Muscle of leg (tissue), 16 donors: ENCODE measurements around the gene NDUFV2. TPM values are rescaled to one million over a fixed set of nuclear protein-coding genes. Genes with fewer than 3 reads are reported as not detected.

Experiments used
- DNase-seq: peaks from one replicate; pipeline ENCODE4 v3.0.0; 2013
- H3K27ac ChIP-seq: one replicate; pipeline ENCODE4 v1.5.1; 2013; ENCODE audit warnings: mild to moderate bottlenecking, low read length, control low read depth
- H3K27me3 ChIP-seq: one replicate; pipeline ENCODE4 v1.6.1; 2013; ENCODE audit warnings: low read length; ENCODE audit not compliant: control insufficient read depth, insufficient read depth
- H3K36me3 ChIP-seq: one replicate; pipeline ENCODE4 v1.6.1; 2013; ENCODE audit warnings: low read length; ENCODE audit not compliant: control insufficient read depth, insufficient read depth
- H3K4me1 ChIP-seq: one replicate; pipeline ENCODE4 v1.6.1; 2013; ENCODE audit warnings: low read length; ENCODE audit not compliant: control insufficient read depth, insufficient read depth
- H3K4me3 ChIP-seq: one replicate; pipeline ENCODE4 v1.5.1; 2013; ENCODE audit warnings: low read length, control low read depth
- H3K9me3 ChIP-seq: replicated peaks from 2 replicates; pipeline ENCODE4 v1.6.1; 2013; ENCODE audit warnings: low read depth, low read length; ENCODE audit not compliant: control insufficient read depth
- WGBS: methylation state at CpG from one replicate; pipeline ENCODE4 v1.1.5; 2013; ENCODE audit warnings: missing lambda C conversion rate; ENCODE audit not compliant: insufficient coverage; 5-methylcytosine and 5-hydroxymethylcytosine counted together
- long read RNA-seq, 11 donors: transcript quantifications; one replicate each; lab custom pipeline, GENCODE V29; 2026
- polyA plus RNA-seq, 8 donors: library from polyadenylated mRNA; unstranded; fragments of 120-200 nt; gene quantifications; one replicate each; pipeline versions ENCODE4 v1.2.1 to v1.2.3, GENCODE V29; 2013; ENCODE audit warnings: inconsistent platforms in 1 of 8, low replicate concordance in 1 of 8; ENCODE audit not compliant: insufficient read length in 8 of 8, insufficient read depth in 1 of 8
- total RNA-seq: library from RNA; stranded (reverse); fragments of 120-200 nt; gene quantifications from one replicate; pipeline ENCODE4 v1.2.4, GENCODE V29; 2013

The NDUFV2 gene
- total RNA-seq (155 TPM), polyA plus RNA-seq (100 to 1,000 TPM in 2 of 8 donors, 10 to 100 TPM in 6; 68.5 to 131 (median 91.7) TPM)
- long read RNA-seq, donor 1, transcript NDUFV2-201 (8 exons, 930 nt), result major isoform, 29 of 29 reads
- long read RNA-seq, donor 1, partial matches to known transcripts, result 0 of 29 reads
- long read RNA-seq, donor 1, other reads (novel, unspliced or antisense), result 0 of 29 reads
- long read RNA-seq, donor 2, transcript NDUFV2-201 (8 exons, 930 nt), result major isoform, 7 of 7 reads
- long read RNA-seq, donor 2, partial matches to known transcripts, result 0 of 7 reads
- long read RNA-seq, donor 2, other reads (novel, unspliced or antisense), result 0 of 7 reads
- long read RNA-seq, donor 3, transcript NDUFV2-201 (8 exons, 930 nt), result major isoform, 79 of 79 reads
- long read RNA-seq, donor 3, partial matches to known transcripts, result 0 of 79 reads
- long read RNA-seq, donor 3, other reads (novel, unspliced or antisense), result 0 of 79 reads
- long read RNA-seq, donor 4, transcript NDUFV2-201 (8 exons, 930 nt), result major isoform, 47 of 47 reads
- long read RNA-seq, donor 4, partial matches to known transcripts, result 0 of 47 reads
- long read RNA-seq, donor 4, other reads (novel, unspliced or antisense), result 0 of 47 reads
- long read RNA-seq, donor 5, transcript NDUFV2-201 (8 exons, 930 nt), result major isoform, 152 of 158 reads
- long read RNA-seq, donor 5, partial matches to known transcripts, result 0 of 158 reads
- long read RNA-seq, donor 5, other reads (novel, unspliced or antisense), result 5 of 158 reads
- long read RNA-seq, donor 6, transcript NDUFV2-201 (8 exons, 930 nt), result major isoform, 148 of 154 reads
- long read RNA-seq, donor 6, partial matches to known transcripts, result 6 of 154 reads
- long read RNA-seq, donor 6, other reads (novel, unspliced or antisense), result 0 of 154 reads
- long read RNA-seq, donor 7, transcript NDUFV2-201 (8 exons, 930 nt), result major isoform, 98 of 117 reads
- long read RNA-seq, donor 7, partial matches to known transcripts, result 13 of 117 reads
- long read RNA-seq, donor 7, other reads (novel, unspliced or antisense), result 5 of 117 reads
- long read RNA-seq, donor 8, transcript NDUFV2-201 (8 exons, 930 nt), result major isoform, 61 of 63 reads
- long read RNA-seq, donor 8, partial matches to known transcripts, result 0 of 63 reads
- long read RNA-seq, donor 8, other reads (novel, unspliced or antisense), result 0 of 63 reads
- long read RNA-seq, donor 9, transcript NDUFV2-201 (8 exons, 930 nt), result major isoform, 59 of 76 reads
- long read RNA-seq, donor 9, partial matches to known transcripts, result 14 of 76 reads
- long read RNA-seq, donor 9, other reads (novel, unspliced or antisense), result 0 of 76 reads
- long read RNA-seq, donor 10, transcript NDUFV2-201 (8 exons, 930 nt), result major isoform, 77 of 103 reads
- long read RNA-seq, donor 10, partial matches to known transcripts, result 17 of 103 reads
- long read RNA-seq, donor 10, other reads (novel, unspliced or antisense), result 6 of 103 reads
- long read RNA-seq, donor 11, transcript NDUFV2-201 (8 exons, 930 nt), result major isoform, 52 of 52 reads
- long read RNA-seq, donor 11, partial matches to known transcripts, result 0 of 52 reads
- long read RNA-seq, donor 11, other reads (novel, unspliced or antisense), result 0 of 52 reads

DNA sequence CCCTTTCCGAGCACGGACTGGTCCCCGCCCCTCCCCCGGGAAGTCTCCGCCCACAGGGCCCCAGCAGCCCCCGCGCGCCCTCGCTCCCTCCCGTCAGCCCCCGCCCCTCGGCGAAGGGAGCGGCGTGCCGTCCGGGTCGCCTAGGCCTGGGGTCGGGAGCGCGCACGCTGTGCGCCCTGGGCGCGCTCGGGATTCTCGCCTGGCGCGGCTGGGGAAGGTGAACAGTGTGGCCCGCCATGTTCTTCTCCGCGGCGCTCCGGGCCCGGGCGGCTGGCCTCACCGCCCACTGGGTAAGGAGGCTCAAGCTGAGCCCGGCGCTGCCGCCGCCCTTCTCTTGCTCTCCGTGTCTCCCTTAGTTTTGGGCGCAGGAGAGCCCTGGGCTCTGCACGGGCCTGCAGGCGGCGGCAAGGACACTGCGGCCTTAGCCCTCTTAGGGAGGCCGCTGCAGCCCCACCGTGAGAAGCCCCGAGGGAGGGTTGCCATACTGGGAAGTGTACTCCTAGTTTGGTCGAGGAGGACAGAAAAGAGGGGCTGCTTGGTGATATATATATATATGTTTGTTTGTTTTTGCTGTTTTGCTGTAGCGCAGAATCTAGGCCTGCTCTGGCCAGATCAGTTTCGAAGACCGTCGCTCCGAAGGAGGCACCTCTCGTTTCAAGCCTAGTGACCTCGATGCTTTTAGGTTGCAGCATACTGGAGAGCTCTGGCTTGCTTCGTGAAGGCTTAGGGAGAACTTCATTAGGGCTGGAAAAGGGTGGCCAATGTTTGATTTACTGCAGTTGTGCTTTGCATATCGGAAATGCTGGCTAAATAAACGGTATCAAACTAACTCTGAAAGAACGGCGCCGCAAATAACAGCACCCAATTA lies at the start of gene NDUFV2:
Gene NDUFV2 (plus strand): TSS at position 192 of the 868 bp plus-strand sequence. CDS start 45 bp downstream, at position 237.
- peak within 1 kb of the TSS; percentile 97 for H3K27ac ChIP-seq
- peaks cover 13% of the 10 kb centered on the region for H3K4me1 ChIP-seq
- H3K36me3 ChIP-seq, result peaks cover 2% of the 10 kb centered on the region
- DNase-seq, result peak; percentile 99
- peak within 1 kb of the TSS; percentile 81 for H3K4me3 ChIP-seq
- H3K9me3 ChIP-seq, result no peaks in the 10 kb centered on the region
- WGBS, result 0% methylated on average over 52 of the region's 64 CpGs
- no peaks in the 10 kb centered on the region for H3K27me3 ChIP-seq

DNA sequence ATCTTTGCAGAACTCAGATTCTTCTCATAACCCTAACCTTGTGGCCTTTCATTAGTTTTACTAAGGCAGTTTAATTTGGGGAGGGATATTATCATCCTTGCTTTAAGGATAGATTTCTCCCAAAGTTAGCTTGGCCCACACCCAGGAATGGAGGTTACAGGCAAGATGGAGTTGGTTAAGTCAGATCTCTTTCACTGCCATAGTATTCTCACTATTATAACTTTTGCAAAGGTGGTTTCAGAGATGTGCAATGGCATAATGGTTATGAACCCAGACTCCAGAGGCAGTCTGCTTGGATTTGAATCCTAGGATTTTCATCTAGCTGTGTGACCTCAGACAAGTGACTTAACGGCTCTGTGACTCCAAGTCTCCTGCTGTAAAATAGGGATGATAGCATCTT lies 48.7 kb upstream of the NDUFV2 start:
- no peak for DNase-seq
- 100% methylated on average over 1 of the region's 1 CpG for WGBS
- H3K4me1 ChIP-seq, result no peaks in the 10 kb centered on the region

DNA sequence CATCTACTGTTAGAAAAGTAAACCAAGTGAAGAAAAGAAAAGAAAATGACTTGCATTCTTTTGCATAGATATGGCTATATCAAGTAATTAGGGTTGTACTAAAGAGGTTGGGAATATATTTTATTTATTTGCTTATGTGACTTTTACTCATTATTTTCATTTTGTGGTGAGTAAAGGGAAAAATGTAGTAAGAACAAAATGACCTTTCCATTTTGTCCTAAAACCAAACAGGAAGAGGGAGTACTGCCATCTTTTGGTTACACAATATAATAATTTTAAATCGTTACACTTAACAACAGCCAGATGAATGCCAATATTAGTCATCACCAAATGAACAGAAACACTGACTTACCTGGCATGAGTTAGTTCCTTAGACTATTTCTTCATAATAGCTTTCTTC lies 47.3 kb upstream of the NDUFV2 start:
- Histone ChIP-seq H3K36me3 (no peaks in the 10 kb centered on the region), H3K27ac (no peak overlapping the region), H3K4me1 (no peaks in the 10 kb centered on the region), H3K9me3 (peaks cover 8% of the 10 kb centered on the region), H3K27me3 (no peaks in the 10 kb centered on the region), H3K4me3 (no peak overlapping the region)
- peak; percentile 43 for DNase-seq
- WGBS, result no CpG with 5 or more reads among the region's 1 CpG

More for the DNA sequence above, 48.7 kb upstream of the NDUFV2 start:
- H3K27ac ChIP-seq, result no peak overlapping the region
- no peak overlapping the region for H3K4me3 ChIP-seq
- H3K9me3 ChIP-seq, result peaks cover 8% of the 10 kb centered on the region
- H3K27me3 ChIP-seq, result no peaks in the 10 kb centered on the region
- H3K36me3 ChIP-seq, result no peaks in the 10 kb centered on the region

DNA sequence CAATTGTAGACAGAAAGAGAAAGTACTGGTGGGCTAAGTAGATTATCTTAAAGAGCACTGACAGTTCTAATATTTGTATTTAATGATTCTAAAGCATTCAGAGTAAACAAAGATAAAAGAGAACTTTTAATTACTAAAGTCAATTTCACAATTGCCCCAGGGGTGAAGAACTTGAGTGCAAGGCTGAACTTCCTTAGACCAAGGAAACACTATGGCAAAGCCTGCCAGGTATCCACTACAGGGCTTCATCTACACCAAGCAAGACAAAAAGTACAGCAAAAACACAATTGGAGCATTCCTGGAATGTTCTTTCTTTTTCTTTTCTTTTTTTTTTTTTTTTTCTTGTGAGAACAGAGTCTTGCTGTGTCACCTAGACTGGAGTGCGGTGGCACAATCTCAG lies 46.9 kb upstream of the NDUFV2 start:
- Histone ChIP-seq H3K36me3 (no peaks in the 10 kb centered on the region), H3K4me3 (no peak overlapping the region), H3K27me3 (no peaks in the 10 kb centered on the region), H3K4me1 (no peaks in the 10 kb centered on the region), H3K27ac (no peak overlapping the region), H3K9me3 (peaks cover 7% of the 10 kb centered on the region)
- no peak for DNase-seq
- WGBS, result no CpG with 5 or more reads among the region's 1 CpG

DNA sequence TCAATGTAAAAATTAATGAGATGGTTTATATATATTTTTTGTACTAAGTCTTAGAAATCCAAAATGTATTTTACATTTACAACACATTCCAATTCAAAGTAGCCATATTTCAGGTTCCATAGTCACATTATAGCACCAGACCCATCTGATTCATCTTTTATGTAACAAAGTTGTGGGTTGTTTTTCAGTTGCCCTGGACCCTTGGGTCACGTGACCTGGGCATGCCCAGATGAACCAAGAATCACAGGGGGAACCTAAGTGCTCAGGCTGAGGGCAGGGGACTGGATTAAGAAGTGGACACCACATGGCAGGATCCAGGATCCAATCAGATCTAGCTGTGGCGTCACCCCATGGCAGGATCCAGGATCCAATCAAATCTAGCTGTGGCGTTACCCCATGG lies 44.9 kb upstream of the NDUFV2 start:
- Histone ChIP-seq H3K4me3 (no peak overlapping the region), H3K9me3 (peaks cover 5% of the 10 kb centered on the region), H3K4me1 (no peaks in the 10 kb centered on the region), H3K36me3 (no peaks in the 10 kb centered on the region), H3K27me3 (no peaks in the 10 kb centered on the region), H3K27ac (no peak overlapping the region)
- no peak for DNase-seq
- WGBS, result 93% methylated on average over 3 of the region's 3 CpGs

DNA sequence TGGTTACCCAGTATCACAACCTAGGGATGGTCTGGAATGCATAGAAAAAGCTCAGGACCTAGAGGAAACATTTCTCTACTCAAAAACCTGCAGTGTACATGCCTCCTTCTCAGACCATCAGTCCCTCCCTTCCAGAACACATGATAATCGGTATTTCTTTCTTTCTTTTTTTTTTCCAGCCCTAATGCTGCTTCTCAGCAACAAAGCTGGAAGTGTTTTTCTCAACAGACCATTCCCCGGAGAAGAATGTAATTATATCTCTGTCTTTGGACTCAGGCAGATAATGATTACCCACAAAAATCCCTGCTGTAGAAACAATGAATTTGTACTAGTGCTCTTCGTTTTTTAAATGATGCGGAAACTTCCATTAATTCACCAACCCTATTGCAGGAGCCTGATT lies 44.1 kb upstream of the NDUFV2 start:
- Histone ChIP-seq H3K4me1 (no peaks in the 10 kb centered on the region), H3K4me3 (no peak overlapping the region), H3K27ac (no peak overlapping the region), H3K27me3 (no peaks in the 10 kb centered on the region), H3K36me3 (no peaks in the 10 kb centered on the region), H3K9me3 (no peaks in the 10 kb centered on the region)
- DNase-seq, result peak; percentile 53
- WGBS, result no CpG with 5 or more reads among the region's 4 CpGs

DNA sequence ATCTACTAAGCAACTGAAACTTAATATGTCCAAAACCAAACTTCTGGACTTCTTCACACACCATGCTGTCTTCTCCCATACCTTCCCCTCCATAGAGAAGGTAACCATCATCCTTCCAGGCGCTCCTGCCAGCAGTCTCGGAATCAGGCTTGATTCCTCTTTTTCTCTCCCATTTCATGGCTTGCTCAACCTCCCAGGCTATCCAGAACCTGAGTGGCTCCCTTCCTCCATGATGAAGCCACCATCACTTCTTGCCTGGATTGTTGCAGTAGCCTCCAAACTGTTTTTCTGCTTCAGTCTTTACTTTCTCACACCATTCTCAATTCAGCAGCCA lies 40.1 kb upstream of the NDUFV2 start:
- WGBS, result 76% methylated on average over 2 of the region's 2 CpGs
- Histone ChIP-seq H3K36me3 (no peaks in the 10 kb centered on the region), H3K27ac (no peak overlapping the region), H3K4me3 (no peak overlapping the region), H3K27me3 (no peaks in the 10 kb centered on the region), H3K9me3 (no peaks in the 10 kb centered on the region), H3K4me1 (no peaks in the 10 kb centered on the region)
- DNase-seq, result no peak

DNA sequence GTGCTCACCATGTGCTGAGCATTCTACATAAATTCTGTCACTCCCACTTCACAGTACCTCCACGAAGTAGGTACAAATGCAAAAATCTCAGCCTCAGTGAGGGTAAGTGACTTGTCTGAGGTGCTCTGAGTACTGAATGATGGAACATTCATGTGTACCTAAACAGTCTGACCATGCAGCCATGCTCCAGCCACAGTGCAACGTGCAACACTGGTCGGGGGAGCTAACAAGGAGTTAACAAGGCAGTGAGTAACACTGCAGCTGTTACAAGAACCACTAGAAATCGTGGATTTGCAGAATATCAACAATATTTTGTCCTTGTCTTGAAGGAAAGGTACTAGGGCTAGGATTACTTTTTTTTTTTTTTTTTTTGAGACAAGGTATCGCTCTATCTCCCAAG lies 36.6 kb upstream of the NDUFV2 start:
- H3K4me1 ChIP-seq, result peaks cover 12% of the 10 kb centered on the region
- H3K36me3 ChIP-seq, result no peaks in the 10 kb centered on the region
- H3K27ac ChIP-seq, result no peak overlapping the region
- no peaks in the 10 kb centered on the region for H3K9me3 ChIP-seq
- 59% methylated on average over 2 of the region's 5 CpGs for WGBS
- DNase-seq, result no peak
- no peak overlapping the region for H3K4me3 ChIP-seq
- H3K27me3 ChIP-seq, result no peaks in the 10 kb centered on the region

DNA sequence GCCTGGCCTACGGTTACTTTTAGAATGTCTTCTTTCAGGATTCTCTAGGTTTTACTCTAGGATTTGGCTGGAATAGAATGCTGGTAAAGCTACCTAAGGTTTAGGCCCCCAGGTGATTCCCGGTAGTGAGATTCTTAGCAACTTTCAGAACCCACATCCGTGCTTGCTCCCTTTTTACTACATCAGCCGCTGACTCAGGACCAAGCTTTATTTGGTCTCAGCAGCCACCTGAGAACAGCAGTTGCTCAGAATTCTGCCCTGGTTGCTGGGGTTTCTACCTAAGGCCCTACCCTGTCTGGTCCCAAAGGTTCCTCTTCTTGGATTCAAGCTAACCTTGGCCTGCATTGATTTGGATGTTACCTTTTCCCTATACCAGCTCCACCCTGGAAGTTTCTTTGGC lies 36.1 kb upstream of the NDUFV2 start:
- no peaks in the 10 kb centered on the region for H3K27me3 ChIP-seq
- H3K27ac ChIP-seq, result no peak overlapping the region
- no peaks in the 10 kb centered on the region for H3K9me3 ChIP-seq
- H3K4me3 ChIP-seq, result no peak overlapping the region
- DNase-seq, result no peak
- H3K36me3 ChIP-seq, result no peaks in the 10 kb centered on the region
- WGBS, result 96% methylated on average over 3 of the region's 4 CpGs
- H3K4me1 ChIP-seq, result peaks cover 12% of the 10 kb centered on the region
